22Rv1 (cell line): ENCODE results near the gene LRRN2.

ENCODE experiments used
- H3K27ac ChIP-seq: fragments of 450-650 bp; 2 replicates; pipeline ENCODE4 v1.5.1; 2017
- CTCF ChIP-seq: fragments of 450-650 bp; IDR thresholded peaks from 2 replicates; pipeline ENCODE4 v1.5.1; 2017; ENCODE audit warnings: mild to moderate bottlenecking
- ZFX ChIP-seq: fragments of 450-650 bp; IDR thresholded peaks from 2 replicates; pipeline ENCODE4 v1.6.1; 2017; ENCODE audit warnings: antibody characterized with exemption, borderline replicate concordance

LRRN2 gene

GRCh38 chr1:204677864-204678263, 7.7 kb downstream of the LRRN2 start:
- TF ChIP-seq CTCF (no peak), ZFX (no peak)

GRCh38 chr1:204676043-204676442, 9.5 kb downstream of the LRRN2 start:
- TF ChIP-seq CTCF (no peak), ZFX (no peak)

More at GRCh38 chr1:204677864-204678263, 7.7 kb downstream of the LRRN2 start:
- no peak overlapping the region for H3K27ac ChIP-seq

GRCh38 chr1:204673909-204674649, 11.5 kb downstream of the LRRN2 start:
- TF ChIP-seq CTCF (no peak), ZFX (no peak)

More at GRCh38 chr1:204676043-204676442, 9.5 kb downstream of the LRRN2 start:
- no peak overlapping the region for H3K27ac ChIP-seq

GRCh38 chr1:204673209-204673608, 12.3 kb downstream of the LRRN2 start:
- H3K27ac ChIP-seq: no peak overlapping the region
- no peak for TF ChIP-seq CTCF
- no peak for TF ChIP-seq ZFX

More at GRCh38 chr1:204673909-204674649, 11.5 kb downstream of the LRRN2 start:
- H3K27ac ChIP-seq: no peak overlapping the region

- H3K27ac ChIP-seq: no peak overlapping the region
- TF ChIP-seq CTCF (no peak), ZFX (no peak)
Measured at GRCh38 chr1:204672482-204673121, 12.9 kb downstream of the LRRN2 start.

GRCh38 chr1:204672069-204672468, 13.5 kb downstream of the LRRN2 start:
- no peak for TF ChIP-seq CTCF
- TF ChIP-seq ZFX: no peak
- H3K27ac ChIP-seq: no peak overlapping the region
